HEK293 (cell line): ENCODE results near the gene NMS.

ENCODE experiments used
- CTCF ChIA-PET: fragments of 350-600 bp; formaldehyde crosslinking; extraction: SDS; loops from one replicate; lab custom pipeline; 2021; ENCODE audit warnings: antibody characterized with exemption; lab: Yijun Ruan, JAX
- POLR2A ChIA-PET: fragments of 300-600 bp; formaldehyde crosslinking; extraction: SDS; loops from one replicate; lab custom pipeline; 2020; ENCODE audit warnings: antibody characterized with exemption, inconsistent platforms; lab: Yijun Ruan, JAX
- H3K27ac ChIP-seq: fragments of 200-500 bp; sonication (Bioruptor generic); 2 replicates; pipeline ENCODE4 v1.5.1; 2014; ENCODE audit warnings: low read depth, low read length, control low read depth, inconsistent platforms; ENCODE audit errors: extremely low read depth
- H3K36me3 ChIP-seq, 2 experiments: fragments of 200-500 bp in 1 of 2; sonication (Bioruptor generic) in 1 of 2; 1 replicate in 1 of 2; 2 replicates in 1 of 2; pipeline ENCODE4 v1.5.1; 2014 to 2017; ENCODE audit warnings: inconsistent platforms in 2 of 2, low read length in 2 of 2; ENCODE audit not compliant: control insufficient read depth in 2 of 2, insufficient read depth in 1 of 2
- H3K4me1 ChIP-seq: fragments of 200-500 bp; sonication (Bioruptor generic); 2 replicates; pipeline ENCODE4 v1.5.1; 2014; ENCODE audit warnings: mild to moderate bottlenecking, low read length, inconsistent platforms; ENCODE audit not compliant: control insufficient read depth, insufficient read depth
- H3K4me3 ChIP-seq: 2 replicates; pipeline ENCODE4 v1.5.1; 2011; ENCODE audit warnings: low read depth, mild to moderate bottlenecking, control low read depth, low read length, moderate library complexity
- H3K9me3 ChIP-seq: fragments of 200-500 bp; sonication (Bioruptor generic); 2 replicates; pipeline ENCODE4 v1.5.1; 2014; ENCODE audit warnings: low read depth, low read length, inconsistent platforms; ENCODE audit not compliant: control insufficient read depth, insufficient read depth
- EGR2 ChIP-seq: fragments of 450-650 bp; formaldehyde crosslinking; IDR thresholded peaks from 2 replicates; pipeline ENCODE4 v1.5.1; 2016; ENCODE audit warnings: low read depth, missing biosample characterization, missing genetic modification characterization
- HOXA7 ChIP-seq: sonication (generic); formaldehyde crosslinking; IDR thresholded peaks from 2 replicates; pipeline ENCODE4 v1.8.1; 2022; ENCODE audit warnings: missing genetic modification reagents, borderline replicate concordance
- ZFP3 ChIP-seq: fragments of 450-650 bp; formaldehyde crosslinking; IDR thresholded peaks from 2 replicates; pipeline ENCODE4 v1.5.1; 2016; ENCODE audit warnings: low read depth, missing biosample characterization, missing genetic modification characterization
- ZNF138 ChIP-seq: fragments of 450-650 bp; formaldehyde crosslinking; IDR thresholded peaks from 2 replicates; pipeline ENCODE4 v1.5.1; 2016; ENCODE audit warnings: missing biosample characterization, missing genetic modification characterization, borderline replicate concordance
- ZNF423 ChIP-seq: fragments of 450-650 bp; formaldehyde crosslinking; IDR thresholded peaks from 2 replicates; pipeline ENCODE4 v1.5.1; 2016; ENCODE audit warnings: missing biosample characterization, missing genetic modification characterization
- ZNF426 ChIP-seq: fragments of 450-650 bp; formaldehyde crosslinking; IDR thresholded peaks from 2 replicates; pipeline ENCODE4 v1.5.1; 2017; ENCODE audit warnings: missing biosample characterization, missing genetic modification characterization, mild to moderate bottlenecking, inconsistent platforms, moderate library complexity
- ZNF510 ChIP-seq: fragments of 450-650 bp; formaldehyde crosslinking; IDR thresholded peaks from 2 replicates; pipeline ENCODE4 v1.5.1; 2018; ENCODE audit warnings: mild to moderate bottlenecking, missing genetic modification characterization, missing biosample characterization; ENCODE audit not compliant: insufficient replicate concordance
- ZNF626 ChIP-seq: fragments of 450-650 bp; sonication (Bioruptor Pico); formaldehyde crosslinking; IDR thresholded peaks from 2 replicates; pipeline ENCODE4 v1.5.1; 2018; ENCODE audit warnings: missing biosample characterization, missing genetic modification characterization, inconsistent platforms
- ZSCAN16 ChIP-seq: fragments of 450-650 bp; formaldehyde crosslinking; IDR thresholded peaks from 2 replicates; pipeline ENCODE4 v1.5.1; 2016; ENCODE audit warnings: missing biosample characterization, missing genetic modification characterization
- ZSCAN5A ChIP-seq: fragments of 450-650 bp; formaldehyde crosslinking; IDR thresholded peaks from 2 replicates; pipeline ENCODE4 v1.5.1; 2016; ENCODE audit warnings: missing biosample characterization, missing genetic modification characterization
- TF ChIP-seq, protein P1 (sequence below): fragments of 450-650 bp; formaldehyde crosslinking; IDR thresholded peaks from 2 replicates; pipeline ENCODE4 v1.5.1; 2016; ENCODE audit warnings: missing biosample characterization, missing genetic modification characterization, borderline replicate concordance
- TF ChIP-seq, protein P2 (sequence below): fragments of 450-650 bp; formaldehyde crosslinking; IDR thresholded peaks from 2 replicates; pipeline ENCODE4 v1.5.1; 2016; ENCODE audit warnings: missing biosample characterization, missing genetic modification characterization
- TF ChIP-seq, protein P3 (sequence below): fragments of 450-650 bp; formaldehyde crosslinking; IDR thresholded peaks from 2 replicates; pipeline ENCODE4 v1.5.1; 2016; ENCODE audit warnings: missing biosample characterization, missing genetic modification characterization
- TF ChIP-seq, protein P4 (sequence below): fragments of 450-650 bp; formaldehyde crosslinking; IDR thresholded peaks from 2 replicates; pipeline ENCODE4 v1.5.1; 2016; ENCODE audit warnings: missing biosample characterization, missing genetic modification characterization, low read depth

Gene NMS

DNA sequence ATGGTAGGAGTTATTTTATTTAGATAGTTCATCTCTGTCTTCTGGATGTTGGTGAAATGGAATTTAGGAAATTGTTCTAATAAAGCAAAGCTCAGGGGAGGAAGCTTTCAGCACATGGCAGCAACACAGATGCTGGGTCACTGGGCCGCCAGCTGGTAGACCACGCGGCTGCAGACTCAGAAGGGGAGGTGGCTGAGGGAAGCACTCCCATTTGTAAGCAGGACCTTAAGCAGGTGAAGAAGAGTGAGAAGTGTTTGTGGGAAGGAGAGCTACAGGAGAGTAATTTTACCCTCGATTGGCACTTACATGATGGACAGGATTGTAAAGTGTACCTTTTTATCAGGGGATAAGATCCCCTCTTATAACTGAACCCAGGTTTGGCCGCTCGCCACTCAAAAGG, 24.4 kb downstream of the NMS start (continued):
- TF ChIP-seq, protein P1, sequence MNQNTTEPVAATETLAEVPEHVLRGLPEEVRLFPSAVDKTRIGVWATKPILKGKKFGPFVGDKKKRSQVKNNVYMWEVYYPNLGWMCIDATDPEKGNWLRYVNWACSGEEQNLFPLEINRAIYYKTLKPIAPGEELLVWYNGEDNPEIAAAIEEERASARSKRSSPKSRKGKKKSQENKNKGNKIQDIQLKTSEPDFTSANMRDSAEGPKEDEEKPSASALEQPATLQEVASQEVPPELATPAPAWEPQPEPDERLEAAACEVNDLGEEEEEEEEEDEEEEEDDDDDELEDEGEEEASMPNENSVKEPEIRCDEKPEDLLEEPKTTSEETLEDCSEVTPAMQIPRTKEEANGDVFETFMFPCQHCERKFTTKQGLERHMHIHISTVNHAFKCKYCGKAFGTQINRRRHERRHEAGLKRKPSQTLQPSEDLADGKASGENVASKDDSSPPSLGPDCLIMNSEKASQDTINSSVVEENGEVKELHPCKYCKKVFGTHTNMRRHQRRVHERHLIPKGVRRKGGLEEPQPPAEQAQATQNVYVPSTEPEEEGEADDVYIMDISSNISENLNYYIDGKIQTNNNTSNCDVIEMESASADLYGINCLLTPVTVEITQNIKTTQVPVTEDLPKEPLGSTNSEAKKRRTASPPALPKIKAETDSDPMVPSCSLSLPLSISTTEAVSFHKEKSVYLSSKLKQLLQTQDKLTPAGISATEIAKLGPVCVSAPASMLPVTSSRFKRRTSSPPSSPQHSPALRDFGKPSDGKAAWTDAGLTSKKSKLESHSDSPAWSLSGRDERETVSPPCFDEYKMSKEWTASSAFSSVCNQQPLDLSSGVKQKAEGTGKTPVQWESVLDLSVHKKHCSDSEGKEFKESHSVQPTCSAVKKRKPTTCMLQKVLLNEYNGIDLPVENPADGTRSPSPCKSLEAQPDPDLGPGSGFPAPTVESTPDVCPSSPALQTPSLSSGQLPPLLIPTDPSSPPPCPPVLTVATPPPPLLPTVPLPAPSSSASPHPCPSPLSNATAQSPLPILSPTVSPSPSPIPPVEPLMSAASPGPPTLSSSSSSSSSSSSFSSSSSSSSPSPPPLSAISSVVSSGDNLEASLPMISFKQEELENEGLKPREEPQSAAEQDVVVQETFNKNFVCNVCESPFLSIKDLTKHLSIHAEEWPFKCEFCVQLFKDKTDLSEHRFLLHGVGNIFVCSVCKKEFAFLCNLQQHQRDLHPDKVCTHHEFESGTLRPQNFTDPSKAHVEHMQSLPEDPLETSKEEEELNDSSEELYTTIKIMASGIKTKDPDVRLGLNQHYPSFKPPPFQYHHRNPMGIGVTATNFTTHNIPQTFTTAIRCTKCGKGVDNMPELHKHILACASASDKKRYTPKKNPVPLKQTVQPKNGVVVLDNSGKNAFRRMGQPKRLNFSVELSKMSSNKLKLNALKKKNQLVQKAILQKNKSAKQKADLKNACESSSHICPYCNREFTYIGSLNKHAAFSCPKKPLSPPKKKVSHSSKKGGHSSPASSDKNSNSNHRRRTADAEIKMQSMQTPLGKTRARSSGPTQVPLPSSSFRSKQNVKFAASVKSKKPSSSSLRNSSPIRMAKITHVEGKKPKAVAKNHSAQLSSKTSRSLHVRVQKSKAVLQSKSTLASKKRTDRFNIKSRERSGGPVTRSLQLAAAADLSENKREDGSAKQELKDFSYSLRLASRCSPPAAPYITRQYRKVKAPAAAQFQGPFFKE (tag by site-specific recombination) = no peak
- no peak for TF ChIP-seq ZNF426 (tag by site-specific recombination)
- no peak for TF ChIP-seq EGR2
- no peak for TF ChIP-seq ZFP3 (tag by site-specific recombination)
- TF ChIP-seq, protein P2, sequence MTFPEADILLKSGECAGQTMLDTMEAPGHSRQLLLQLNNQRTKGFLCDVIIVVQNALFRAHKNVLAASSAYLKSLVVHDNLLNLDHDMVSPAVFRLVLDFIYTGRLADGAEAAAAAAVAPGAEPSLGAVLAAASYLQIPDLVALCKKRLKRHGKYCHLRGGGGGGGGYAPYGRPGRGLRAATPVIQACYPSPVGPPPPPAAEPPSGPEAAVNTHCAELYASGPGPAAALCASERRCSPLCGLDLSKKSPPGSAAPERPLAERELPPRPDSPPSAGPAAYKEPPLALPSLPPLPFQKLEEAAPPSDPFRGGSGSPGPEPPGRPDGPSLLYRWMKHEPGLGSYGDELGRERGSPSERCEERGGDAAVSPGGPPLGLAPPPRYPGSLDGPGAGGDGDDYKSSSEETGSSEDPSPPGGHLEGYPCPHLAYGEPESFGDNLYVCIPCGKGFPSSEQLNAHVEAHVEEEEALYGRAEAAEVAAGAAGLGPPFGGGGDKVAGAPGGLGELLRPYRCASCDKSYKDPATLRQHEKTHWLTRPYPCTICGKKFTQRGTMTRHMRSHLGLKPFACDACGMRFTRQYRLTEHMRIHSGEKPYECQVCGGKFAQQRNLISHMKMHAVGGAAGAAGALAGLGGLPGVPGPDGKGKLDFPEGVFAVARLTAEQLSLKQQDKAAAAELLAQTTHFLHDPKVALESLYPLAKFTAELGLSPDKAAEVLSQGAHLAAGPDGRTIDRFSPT (tag by site-specific recombination) = no peak

DNA sequence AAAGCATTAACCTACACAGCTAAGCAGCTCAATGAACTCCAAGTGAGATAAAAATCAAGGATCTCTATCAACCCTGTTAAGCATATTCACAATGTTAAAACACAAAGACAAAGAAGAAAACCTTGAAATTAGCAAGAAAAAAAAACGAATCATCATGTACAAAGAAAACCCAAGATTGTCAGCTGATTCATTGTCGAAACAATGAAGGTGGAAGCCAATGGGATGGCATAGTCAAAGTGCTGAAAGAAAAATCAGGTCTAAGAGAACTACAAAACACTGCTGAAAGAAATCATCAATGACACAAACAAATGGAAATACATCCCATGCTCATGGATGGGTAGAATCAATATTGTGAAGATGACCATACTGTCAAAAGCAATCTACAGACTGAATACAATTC, 32.5 kb downstream of the NMS start:
- Histone ChIP-seq H3K27ac (no peak overlapping the region), H3K9me3 (no peaks in the 10 kb centered on the region), H3K36me3 (no peaks in the 10 kb centered on the region), H3K4me1 (no peaks in the 10 kb centered on the region), H3K4me3 (no peak overlapping the region)
- ChIA-PET CTCF (no interaction called here), POLR2A (no interaction called here)
- TF ChIP-seq HOXA7 (no peak), ZSCAN16 (tag by site-specific recombination) (no peak), ZSCAN5A (tag by site-specific recombination) (no peak), ZNF423 (no peak), ZNF626 (tag by site-specific recombination) (no peak), ZNF510 (tag by site-specific recombination) (no peak), ZNF138 (tag by site-specific recombination) (no peak)
- TF ChIP-seq, protein P3, sequence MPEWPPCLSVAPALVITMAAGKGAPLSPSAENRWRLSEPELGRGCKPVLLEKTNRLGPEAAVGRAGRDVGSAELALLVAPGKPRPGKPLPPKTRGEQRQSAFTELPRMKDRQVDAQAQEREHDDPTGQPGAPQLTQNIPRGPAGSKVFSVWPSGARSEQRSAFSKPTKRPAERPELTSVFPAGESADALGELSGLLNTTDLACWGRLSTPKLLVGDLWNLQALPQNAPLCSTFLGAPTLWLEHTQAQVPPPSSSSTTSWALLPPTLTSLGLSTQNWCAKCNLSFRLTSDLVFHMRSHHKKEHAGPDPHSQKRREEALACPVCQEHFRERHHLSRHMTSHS (tag by site-specific recombination) = no peak
- TF ChIP-seq, protein P4, sequence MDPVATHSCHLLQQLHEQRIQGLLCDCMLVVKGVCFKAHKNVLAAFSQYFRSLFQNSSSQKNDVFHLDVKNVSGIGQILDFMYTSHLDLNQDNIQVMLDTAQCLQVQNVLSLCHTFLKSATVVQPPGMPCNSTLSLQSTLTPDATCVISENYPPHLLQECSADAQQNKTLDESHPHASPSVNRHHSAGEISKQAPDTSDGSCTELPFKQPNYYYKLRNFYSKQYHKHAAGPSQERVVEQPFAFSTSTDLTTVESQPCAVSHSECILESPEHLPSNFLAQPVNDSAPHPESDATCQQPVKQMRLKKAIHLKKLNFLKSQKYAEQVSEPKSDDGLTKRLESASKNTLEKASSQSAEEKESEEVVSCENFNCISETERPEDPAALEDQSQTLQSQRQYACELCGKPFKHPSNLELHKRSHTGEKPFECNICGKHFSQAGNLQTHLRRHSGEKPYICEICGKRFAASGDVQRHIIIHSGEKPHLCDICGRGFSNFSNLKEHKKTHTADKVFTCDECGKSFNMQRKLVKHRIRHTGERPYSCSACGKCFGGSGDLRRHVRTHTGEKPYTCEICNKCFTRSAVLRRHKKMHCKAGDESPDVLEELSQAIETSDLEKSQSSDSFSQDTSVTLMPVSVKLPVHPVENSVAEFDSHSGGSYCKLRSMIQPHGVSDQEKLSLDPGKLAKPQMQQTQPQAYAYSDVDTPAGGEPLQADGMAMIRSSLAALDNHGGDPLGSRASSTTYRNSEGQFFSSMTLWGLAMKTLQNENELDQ = no peak
